ENCODE data around the gene RALGPS2. TPM values are rescaled to one million over a fixed set of nuclear protein-coding genes. Genes with fewer than 3 reads are reported as not detected.

RALGPS2 gene
- total and polyA plus RNA-seq, 9 of the 15 experiments (the other 6 are each of a cell fraction or from before 2014, with no cell fraction given), result 0.28 to 6.5 (median 2.6) TPM

DNA sequence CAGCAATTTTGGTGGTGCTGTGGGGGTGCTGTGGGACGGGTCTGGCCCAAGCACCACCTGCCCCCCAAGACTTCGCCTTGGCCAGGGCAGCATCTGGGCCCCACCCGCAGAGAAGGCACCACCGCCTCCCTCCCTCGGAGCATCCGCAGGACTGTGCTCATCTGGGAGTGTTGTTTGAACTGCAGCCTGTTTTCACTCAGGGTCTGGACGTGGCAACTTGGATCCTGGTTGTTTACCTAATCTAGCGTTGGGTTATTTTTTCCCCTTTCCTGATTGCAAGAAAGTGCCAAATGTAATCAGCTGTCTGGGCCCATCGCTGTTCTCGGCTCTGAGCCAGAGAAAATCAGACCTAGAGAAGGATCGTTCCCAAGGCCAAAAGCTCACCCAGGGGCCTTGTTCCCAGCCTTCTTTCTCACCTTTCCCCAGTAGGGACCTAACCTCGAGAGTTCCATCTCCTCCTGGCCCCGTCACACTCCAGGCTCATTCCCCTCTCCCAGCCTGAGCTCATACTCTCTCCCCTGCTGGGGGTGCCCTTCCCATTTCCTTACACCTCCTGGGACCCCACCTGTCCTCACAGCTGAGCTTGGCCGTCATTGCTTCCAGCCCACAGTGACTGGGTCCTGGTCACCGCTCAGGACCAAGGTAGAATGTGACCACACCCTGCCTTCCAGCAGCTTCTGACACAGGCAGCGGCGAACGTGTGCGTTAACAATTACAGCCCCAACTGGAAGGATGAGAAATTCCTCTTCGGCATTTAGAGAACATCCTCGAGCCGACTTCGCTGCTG is 228.7 kb downstream of the RALGPS2 start:
- ChIA-PET CTCF (ENCODE audit: low intra/inter-chr PET ratio) (no interaction called here), POLR2A (interaction anchor here (0.9 to 2.1 kb wide), 3 partner anchors 8 to 20 kb away, joined by 3 to 7 read pairs (median 4); no protein-coding TSS in a partner anchor)
- H3K4me2 ChIP-seq (ENCODE audit: insufficient read depth, low read length), result no peak overlapping the region
- peaks cover 6% of the 10 kb centered on the region; the same call in 1 of the 2 replicates for H4K20me1 ChIP-seq (replicated peaks; ENCODE audit: control insufficient read depth, insufficient read depth, low read length)
- ATAC-seq (peak; percentile 30), DNase-seq (ENCODE audit: extremely low read depth in 1 of 4, low spot score in 3 of 4) (no peak), FAIRE-seq (no peak)
- H3K4me1 ChIP-seq (replicated peaks in 1 of 2; ENCODE audit: control insufficient read depth in 2 of 2, insufficient read depth in 2 of 2, low read length in 2 of 2), result peaks cover 0 to 3% of the 10 kb centered on the region in 2 experiments; a peak in 2 of 5 replicates
- peaks cover 37 to 66% of the 10 kb centered on the region in 2 experiments for H3K27me3 ChIP-seq (ENCODE audit: control insufficient read depth in 2 of 2, insufficient read depth in 2 of 2, low read length in 2 of 2)
- H3K79me2 ChIP-seq (ENCODE audit: control insufficient read depth, insufficient read depth, low read length), result no peaks in the 10 kb centered on the region
- H3K4me3 ChIP-seq, result no peak overlapping the region
- H2AFZ ChIP-seq (ENCODE audit: low read depth, low read length), result no peak overlapping the region
- H3K9me3 ChIP-seq (replicated peaks; ENCODE audit: control insufficient read depth, insufficient read depth, low read depth, low read length), result no peaks in the 10 kb centered on the region
- 7% methylated on average over 22 of the region's 23 CpGs for WGBS (ENCODE audit: insufficient coverage, low coverage, missing lambda C conversion rate)
- no TSS peak for BruUV-seq (replicated peaks)
- intact Hi-C loops (cut with micrococcal nuclease) (no loop called here), in situ Hi-C loops (cut with MboI) (no loop called here)
- TF ChIP-seq, protein P1, sequence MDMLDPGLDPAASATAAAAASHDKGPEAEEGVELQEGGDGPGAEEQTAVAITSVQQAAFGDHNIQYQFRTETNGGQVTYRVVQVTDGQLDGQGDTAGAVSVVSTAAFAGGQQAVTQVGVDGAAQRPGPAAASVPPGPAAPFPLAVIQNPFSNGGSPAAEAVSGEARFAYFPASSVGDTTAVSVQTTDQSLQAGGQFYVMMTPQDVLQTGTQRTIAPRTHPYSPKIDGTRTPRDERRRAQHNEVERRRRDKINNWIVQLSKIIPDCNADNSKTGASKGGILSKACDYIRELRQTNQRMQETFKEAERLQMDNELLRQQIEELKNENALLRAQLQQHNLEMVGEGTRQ (CRISPR knock-in tag; IDR thresholded peaks at IDR 0.05), result no peak
- no peak for TF ChIP-seq BRCA1 (IDR thresholded peaks at IDR 0.05)
- TF ChIP-seq BRCA1 (CRISPR knock-in tag; IDR thresholded peaks at IDR 0.05), result 0 out of 2 replicates have a peak, but pooled peaks have one; percentile 50
- TF ChIP-seq, protein P2, sequence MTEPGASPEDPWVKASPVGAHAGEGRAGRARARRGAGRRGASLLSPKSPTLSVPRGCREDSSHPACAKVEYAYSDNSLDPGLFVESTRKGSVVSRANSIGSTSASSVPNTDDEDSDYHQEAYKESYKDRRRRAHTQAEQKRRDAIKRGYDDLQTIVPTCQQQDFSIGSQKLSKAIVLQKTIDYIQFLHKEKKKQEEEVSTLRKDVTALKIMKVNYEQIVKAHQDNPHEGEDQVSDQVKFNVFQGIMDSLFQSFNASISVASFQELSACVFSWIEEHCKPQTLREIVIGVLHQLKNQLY (CRISPR knock-in tag; conservative IDR thresholded peaks at IDR 0.05), result no peak
- no peak for TF ChIP-seq SRF (CRISPR knock-in tag; IDR thresholded peaks at IDR 0.05)
- no peak for TF ChIP-seq ZZZ3 (IDR thresholded peaks at IDR 0.05)
- TF ChIP-seq RFX1 (IDR thresholded peaks at IDR 0.05), result no peak
- no peak for TF ChIP-seq HMG20B (CRISPR knock-in tag; IDR thresholded peaks at IDR 0.05)
- peak overlapping the region in 1 of 2 experiments; percentile 42; a peak in 1 of 4 replicates for H3K9ac ChIP-seq (ENCODE audit: insufficient read depth in 1 of 2, low read depth in 2 of 2, low read length in 2 of 2)
- no peaks in the 10 kb centered on the region for H3K9me1 ChIP-seq (ENCODE audit: control insufficient read depth, insufficient read depth, low read length)
- no peak overlapping the region for H3K27ac ChIP-seq (ENCODE audit: extremely low read depth, low read depth, low read length)
- H3K36me3 ChIP-seq (ENCODE audit: control insufficient read depth, insufficient read depth, low read length), result no peaks in the 10 kb centered on the region
